ENCODE data around the gene MRNIP. TPM values are rescaled to one million over a fixed set of nuclear protein-coding genes. Genes with fewer than 3 reads are reported as not detected.

The MRNIP gene
- total and polyA plus RNA-seq, 2 of the 4 experiments (the other 2 are of a cell fraction) = 6.6 to 24.7 TPM

- no peak overlapping the region for H2AK5ac ChIP-seq (ENCODE audit: low read depth, low read length)
- dilution Hi-C loops (cut with HindIII; ENCODE audit: low sequenced_read_pairs, unreplicated experiment) (no loop called here), in situ Hi-C loops (cut with MboI; ENCODE audit: low sequenced_read_pairs) (no loop called here), intact Hi-C loops (cut with micrococcal nuclease) (no loop called here)
- no peak overlapping the region for H2BK120ac ChIP-seq (ENCODE audit: low read depth, low read length)
- TF ChIP-seq, protein P1, sequence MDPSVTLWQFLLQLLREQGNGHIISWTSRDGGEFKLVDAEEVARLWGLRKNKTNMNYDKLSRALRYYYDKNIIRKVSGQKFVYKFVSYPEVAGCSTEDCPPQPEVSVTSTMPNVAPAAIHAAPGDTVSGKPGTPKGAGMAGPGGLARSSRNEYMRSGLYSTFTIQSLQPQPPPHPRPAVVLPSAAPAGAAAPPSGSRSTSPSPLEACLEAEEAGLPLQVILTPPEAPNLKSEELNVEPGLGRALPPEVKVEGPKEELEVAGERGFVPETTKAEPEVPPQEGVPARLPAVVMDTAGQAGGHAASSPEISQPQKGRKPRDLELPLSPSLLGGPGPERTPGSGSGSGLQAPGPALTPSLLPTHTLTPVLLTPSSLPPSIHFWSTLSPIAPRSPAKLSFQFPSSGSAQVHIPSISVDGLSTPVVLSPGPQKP (IDR thresholded peaks at IDR 0.05; ENCODE audit: borderline replicate concordance, low read depth, low read length) = no peak
- TF ChIP-seq MAFK (IDR thresholded peaks at IDR 0.05; ENCODE audit: low read depth, low read length) (no peak), RCOR1 (IDR thresholded peaks at IDR 0.05; ENCODE audit: insufficient replicate concordance, low read length) (no peak)
- no peak overlapping the region for H3K18ac ChIP-seq (ENCODE audit: low read depth, low read length)
- no peaks in the 10 kb centered on the region for H4K20me1 ChIP-seq (ENCODE audit: insufficient read depth, low read length)
- peak overlapping the region; percentile 21 for H2AFZ ChIP-seq (replicated peaks; ENCODE audit: low read length, poor library complexity)
- peaks cover 56% of the 10 kb centered on the region for H3K36me3 ChIP-seq (ENCODE audit: control insufficient read depth, insufficient read depth, low read length)
- no peak overlapping the region for H4K8ac ChIP-seq (ENCODE audit: low read depth in 2 of 2, low read length in 2 of 2)
- no peak overlapping the region for H3K9ac ChIP-seq (ENCODE audit: low read depth, low read length)
- no peak overlapping the region for H4K5ac ChIP-seq (ENCODE audit: low read depth, low read length)
- no peak overlapping the region for H3K14ac ChIP-seq (replicated peaks; ENCODE audit: low read depth, low read length)
- no peak for ATAC-seq (ENCODE audit: low read depth)
- H2AK9ac ChIP-seq (replicated peaks; ENCODE audit: low read depth, low read length, poor library complexity) = no peak overlapping the region
- H3K9me3 ChIP-seq (ENCODE audit: control insufficient read depth, insufficient read depth, low read length) = peaks cover 11% of the 10 kb centered on the region
- H3K4me3 ChIP-seq (ENCODE audit: insufficient read depth, low read depth, low read length) = no peak overlapping the region
- ChIA-PET POLR2A (ENCODE audit: unreplicated experiment) (no interaction called here), CTCF (no interaction called here)
- no peak overlapping the region for H4K91ac ChIP-seq (ENCODE audit: insufficient read depth, low read depth, low read length)
- 100% methylated on average over 1 of the region's 12 CpGs; no CpG with 5 or more reads in 1 of the 2 experiments for WGBS, 2 experiments (ENCODE audit: extremely low coverage in 2 of 2, insufficient read length in 1 of 2)
- no peak overlapping the region for H2BK15ac ChIP-seq (ENCODE audit: low read depth, low read length)
- H2BK5ac ChIP-seq (ENCODE audit: low read depth, low read length, poor library complexity, severe bottlenecking) = no peak overlapping the region
- H3K9me1 ChIP-seq (ENCODE audit: insufficient read depth, low read length) = no peaks in the 10 kb centered on the region
- H3K27ac ChIP-seq (ENCODE audit: insufficient read depth, low read length) = no peak overlapping the region
- no peak for DNase-seq
- no peak overlapping the region for H2BK20ac ChIP-seq (ENCODE audit: low read depth, low read length)
- H3K56ac ChIP-seq (ENCODE audit: extremely low read depth, insufficient read depth, low read length) = no peak overlapping the region
- no peak overlapping the region for H3K23ac ChIP-seq (ENCODE audit: low read depth, low read length)
- no peak overlapping the region for H3K4me2 ChIP-seq (ENCODE audit: low read depth, low read length)
- peaks cover 0 to 5% of the 10 kb centered on the region in 2 experiments; a peak in 3 of 4 replicates for H3K79me1 ChIP-seq (ENCODE audit: low read depth in 1 of 2, low read length in 2 of 2)
- no peaks in the 10 kb centered on the region for H3K4me1 ChIP-seq (ENCODE audit: control insufficient read depth, insufficient read depth, low read length)
- BruUV-seq (replicated peaks) = no TSS peak
- no peaks in the 10 kb centered on the region for H3K27me3 ChIP-seq (ENCODE audit: control insufficient read depth, insufficient read depth, low read length)
- no peak overlapping the region for H3K4ac ChIP-seq (ENCODE audit: low read depth, low read length)
These were observed 21.5 kb upstream of the MRNIP start for GRCh38 chr5:179880066-179880650.

All from IMR-90 (cell line).